ENCODE results near the gene RTN4. TPM values are rescaled to one million over a fixed set of nuclear protein-coding genes. Genes with fewer than 3 reads are reported as not detected.
A peak's percentile ranks its signal among the peaks of the same experiment; 100 is the strongest.
"Not testable (repeated sequence)": the region's sequence is repeated elsewhere in the genome, so short reads cannot be mapped to it uniquely, and the experiment has no call there.

RTN4 gene
- total RNA-seq, 1 donor from 2014 or later = 414 TPM

GRCh38 chr2:54997826-54998225 lies 52.4 kb downstream of the RTN4 start:
- Histone ChIP-seq H3K9ac (ENCODE audit: low read depth in 1 of 3, low read length in 3 of 3) (peak overlapping the region in 2 of 3 donors; percentile 46 to 55), H3K27ac (ENCODE audit: low read depth, low read length) (peak overlapping the region; percentile 81), H3K27me3 (ENCODE audit: control insufficient read depth in 3 of 3, insufficient read depth in 3 of 3, low read length in 3 of 3) (no peaks in the 10 kb centered on the region), H3K36me3 (ENCODE audit: control insufficient read depth in 3 of 3, insufficient read depth in 3 of 3, low read length in 3 of 3) (no peaks in the 10 kb centered on the region), H3K4me1 (ENCODE audit: control insufficient read depth in 3 of 3, insufficient read depth in 3 of 3, low read length in 3 of 3) (peaks cover 13 to 63% (median 14%) of the 10 kb centered on the region in 3 donors), H3K4me3 (ENCODE audit: low read length in 3 of 3) (no peak overlapping the region), H3K9me3 (ENCODE audit: control insufficient read depth in 3 of 3, low read length in 3 of 3) (no peaks in the 10 kb centered on the region)

DNA sequence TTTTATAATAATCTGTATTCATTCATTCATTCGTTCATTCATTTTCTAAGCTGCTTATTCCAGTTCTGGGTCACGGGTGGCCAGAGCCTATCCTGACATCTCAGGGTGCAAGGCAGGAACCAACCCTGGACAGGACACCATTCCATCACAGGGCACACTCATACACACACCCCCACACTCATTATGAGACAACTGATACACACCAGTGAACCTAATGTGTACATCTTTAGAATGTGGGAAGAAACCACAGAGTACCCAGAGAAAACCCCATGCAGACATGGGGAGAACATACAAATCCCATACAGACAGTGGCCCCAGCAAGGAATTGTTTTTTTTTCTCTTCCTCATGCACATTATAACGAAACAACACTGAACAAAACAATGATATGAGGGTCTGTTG lies 54.7 kb downstream of the RTN4 start:
- Histone ChIP-seq H3K27me3 (ENCODE audit: control insufficient read depth in 3 of 3, insufficient read depth in 3 of 3, low read length in 3 of 3) (no peaks in the 10 kb centered on the region), H3K27ac (ENCODE audit: low read depth, low read length) (peak overlapping the region; percentile 81), H3K9me3 (ENCODE audit: control insufficient read depth in 3 of 3, low read length in 3 of 3) (no peaks in the 10 kb centered on the region), H3K9ac (ENCODE audit: low read depth in 1 of 3, low read length in 3 of 3) (no peak overlapping the region), H3K36me3 (ENCODE audit: control insufficient read depth in 3 of 3, insufficient read depth in 3 of 3, low read length in 3 of 3) (no peaks in the 10 kb centered on the region), H3K4me1 (ENCODE audit: control insufficient read depth in 3 of 3, insufficient read depth in 3 of 3, low read length in 3 of 3) (peaks cover 17 to 68% (median 18%) of the 10 kb centered on the region in 3 donors), H3K4me3 (ENCODE audit: low read length in 3 of 3) (no peak overlapping the region)

- not testable (repeated sequence) for H3K27me3 ChIP-seq (ENCODE audit: control insufficient read depth in 3 of 3, insufficient read depth in 3 of 3, low read length in 3 of 3)
- H3K4me1 ChIP-seq (ENCODE audit: control insufficient read depth in 3 of 3, insufficient read depth in 3 of 3, low read length in 3 of 3) = peaks cover 40 to 56% (median 42%) of the 10 kb centered on the region in 3 donors
Measured at GRCh38 chr2:54990694-54991093, 59.6 kb downstream of the RTN4 start.

GRCh38 chr2:54988612-54989011 lies 61.6 kb downstream of the RTN4 start:
- peaks cover 43 to 53% (median 48%) of the 10 kb centered on the region in 3 donors for H3K4me1 ChIP-seq (ENCODE audit: control insufficient read depth in 3 of 3, insufficient read depth in 3 of 3, low read length in 3 of 3)
- no peaks in the 10 kb centered on the region for H3K27me3 ChIP-seq (ENCODE audit: control insufficient read depth in 3 of 3, insufficient read depth in 3 of 3, low read length in 3 of 3)
- no peaks in the 10 kb centered on the region for H3K9me3 ChIP-seq (ENCODE audit: control insufficient read depth in 3 of 3, low read length in 3 of 3)
- H3K36me3 ChIP-seq (ENCODE audit: control insufficient read depth in 3 of 3, insufficient read depth in 3 of 3, low read length in 3 of 3) = peaks cover 3 to 17% (median 4%) of the 10 kb centered on the region in 3 donors
- peak overlapping the region in 1 of 3 donors; percentile 41 for H3K9ac ChIP-seq (ENCODE audit: low read depth in 1 of 3, low read length in 3 of 3)
- H3K27ac ChIP-seq (ENCODE audit: low read depth, low read length) = peak overlapping the region; percentile 82
- H3K4me3 ChIP-seq (ENCODE audit: low read length in 3 of 3) = no peak overlapping the region

More at GRCh38 chr2:54990694-54991093, 59.6 kb downstream of the RTN4 start:
- Histone ChIP-seq H3K27ac (ENCODE audit: low read depth, low read length) (peak overlapping the region; percentile 25), H3K36me3 (ENCODE audit: control insufficient read depth in 3 of 3, insufficient read depth in 3 of 3, low read length in 3 of 3) (peaks cover 0 to 17% (median 4%) of the 10 kb centered on the region in 3 donors)
- not testable (repeated sequence) for H3K9me3 ChIP-seq (ENCODE audit: control insufficient read depth in 3 of 3, low read length in 3 of 3); H3K9ac ChIP-seq (ENCODE audit: low read depth in 1 of 3, low read length in 3 of 3); H3K4me3 ChIP-seq (ENCODE audit: low read length in 3 of 3)

GRCh38 chr2:54986264-54986663 lies 64.0 kb downstream of the RTN4 start:
- peak overlapping the region; percentile 82 for H3K27ac ChIP-seq (ENCODE audit: low read depth, low read length)
- H3K4me1 ChIP-seq (ENCODE audit: control insufficient read depth in 3 of 3, insufficient read depth in 3 of 3, low read length in 3 of 3) = peaks cover 44 to 53% (median 48%) of the 10 kb centered on the region in 3 donors
- peak overlapping the region in 1 of 3 donors; percentile 36 for H3K9ac ChIP-seq (ENCODE audit: low read depth in 1 of 3, low read length in 3 of 3)
- no peaks in the 10 kb centered on the region for H3K9me3 ChIP-seq (ENCODE audit: control insufficient read depth in 3 of 3, low read length in 3 of 3)
- H3K36me3 ChIP-seq (ENCODE audit: control insufficient read depth in 3 of 3, insufficient read depth in 3 of 3, low read length in 3 of 3) = peaks cover 4 to 17% (median 10%) of the 10 kb centered on the region in 3 donors
- no peaks in the 10 kb centered on the region for H3K27me3 ChIP-seq (ENCODE audit: control insufficient read depth in 3 of 3, insufficient read depth in 3 of 3, low read length in 3 of 3)
- no peak overlapping the region for H3K4me3 ChIP-seq (ENCODE audit: low read length in 3 of 3)

DNA sequence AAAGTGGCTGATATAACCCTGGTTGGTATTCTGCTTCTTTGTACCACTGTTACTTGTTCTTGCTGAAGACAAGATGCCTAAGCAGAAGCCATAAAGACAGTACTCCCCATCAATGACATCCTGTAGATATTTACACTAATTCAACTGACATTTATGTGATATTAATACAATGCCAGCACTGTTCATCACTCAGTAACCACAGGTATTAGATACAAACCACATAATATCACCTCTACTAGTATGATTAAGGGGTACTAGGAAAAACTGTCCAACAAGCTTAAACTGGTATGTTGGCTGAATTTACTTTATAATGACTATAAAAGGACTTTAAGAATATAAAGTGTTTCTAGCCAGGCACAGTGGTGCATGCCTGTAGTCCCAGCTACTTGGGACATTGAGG lies 65.8 kb downstream of the RTN4 start:
- Histone ChIP-seq H3K9ac (ENCODE audit: low read depth in 1 of 3, low read length in 3 of 3) (peak overlapping the region in 1 of 3 donors; percentile 57), H3K27me3 (ENCODE audit: control insufficient read depth in 3 of 3, insufficient read depth in 3 of 3, low read length in 3 of 3) (no peaks in the 10 kb centered on the region), H3K4me3 (ENCODE audit: low read length in 3 of 3) (peak overlapping the region in 1 of 3 donors; percentile 45), H3K9me3 (ENCODE audit: control insufficient read depth in 3 of 3, low read length in 3 of 3) (no peaks in the 10 kb centered on the region), H3K4me1 (ENCODE audit: control insufficient read depth in 3 of 3, insufficient read depth in 3 of 3, low read length in 3 of 3) (peaks cover 48 to 60% (median 50%) of the 10 kb centered on the region in 3 donors), H3K36me3 (ENCODE audit: control insufficient read depth in 3 of 3, insufficient read depth in 3 of 3, low read length in 3 of 3) (peaks cover 4 to 17% (median 10%) of the 10 kb centered on the region in 3 donors), H3K27ac (ENCODE audit: low read depth, low read length) (peak overlapping the region; percentile 82)

DNA sequence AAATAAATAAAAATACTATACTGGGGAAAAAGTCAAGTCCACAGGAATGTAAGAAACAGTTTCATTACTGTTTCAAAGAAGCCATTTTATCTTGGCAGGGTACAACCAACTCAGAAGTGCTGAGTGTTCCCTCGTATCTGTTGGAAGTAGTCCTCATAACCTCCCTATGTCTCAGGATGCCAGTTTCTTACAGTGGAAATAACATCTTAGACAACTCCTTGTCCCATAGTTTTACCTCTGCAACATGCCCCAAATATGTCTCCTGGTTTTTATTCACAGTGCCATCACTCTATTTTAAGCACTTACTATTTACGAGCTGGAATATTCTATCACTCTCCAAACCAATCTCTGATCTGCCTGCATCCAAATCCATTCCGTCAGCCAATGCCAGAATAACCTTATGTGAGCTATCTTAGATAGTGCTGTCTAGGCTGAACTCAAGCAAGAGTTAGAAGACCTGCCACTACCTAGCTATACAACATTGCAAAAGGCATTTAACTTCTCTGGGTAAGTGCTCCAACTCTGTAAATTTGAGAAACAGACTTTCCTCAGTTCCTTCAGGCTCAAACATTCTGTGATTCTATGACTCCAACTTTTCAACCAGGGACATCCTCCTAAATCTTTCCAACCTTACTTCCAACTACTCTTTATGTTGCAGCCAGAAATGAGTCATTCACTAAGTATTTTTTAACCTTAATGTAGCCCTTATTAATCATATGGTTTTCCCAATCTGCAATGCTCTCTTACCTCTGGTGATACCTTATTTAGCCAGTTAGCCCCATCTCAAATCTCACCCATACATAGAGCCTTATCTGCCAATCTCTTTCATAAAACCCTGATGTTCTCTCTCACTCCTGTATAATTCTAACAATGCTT lies 66.7 kb downstream of the RTN4 start:
- H3K27me3 ChIP-seq (ENCODE audit: control insufficient read depth in 3 of 3, insufficient read depth in 3 of 3, low read length in 3 of 3) = no peaks in the 10 kb centered on the region
- H3K9ac ChIP-seq (ENCODE audit: low read depth in 1 of 3, low read length in 3 of 3) = peak overlapping the region in 2 of 3 donors; percentile 50 to 57
- no peaks in the 10 kb centered on the region for H3K9me3 ChIP-seq (ENCODE audit: control insufficient read depth in 3 of 3, low read length in 3 of 3)
- H3K36me3 ChIP-seq (ENCODE audit: control insufficient read depth in 3 of 3, insufficient read depth in 3 of 3, low read length in 3 of 3) = peaks cover 4 to 17% (median 10%) of the 10 kb centered on the region in 3 donors
- peak overlapping the region; percentile 82 for H3K27ac ChIP-seq (ENCODE audit: low read depth, low read length)
- peak overlapping the region in 2 of 3 donors; percentile 11 to 52 for H3K4me3 ChIP-seq (ENCODE audit: low read length in 3 of 3)
- H3K4me1 ChIP-seq (ENCODE audit: control insufficient read depth in 3 of 3, insufficient read depth in 3 of 3, low read length in 3 of 3) = peaks cover 45 to 60% (median 47%) of the 10 kb centered on the region in 3 donors

DNA sequence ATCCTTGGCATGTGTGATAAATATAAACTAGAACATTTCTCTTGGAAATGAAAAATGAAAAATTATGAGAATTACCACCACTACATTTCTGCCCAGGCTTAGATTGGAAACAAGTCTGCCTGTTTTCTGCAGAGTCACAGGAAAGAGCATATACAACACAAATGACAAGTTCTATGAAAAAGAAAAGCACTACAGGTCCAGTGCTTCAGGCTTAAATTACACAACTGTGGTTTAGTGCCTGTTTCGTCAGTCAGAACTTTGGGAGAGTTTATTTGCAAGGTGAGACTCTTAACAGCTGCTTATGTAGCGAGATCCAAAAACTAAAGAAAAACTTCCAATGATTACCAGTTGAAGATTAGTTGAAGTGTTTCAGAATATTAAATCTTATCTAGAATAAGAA lies 68.9 kb downstream of the RTN4 start:
- H3K9me3 ChIP-seq (ENCODE audit: control insufficient read depth in 3 of 3, low read length in 3 of 3) = no peaks in the 10 kb centered on the region
- H3K27me3 ChIP-seq (ENCODE audit: control insufficient read depth in 3 of 3, insufficient read depth in 3 of 3, low read length in 3 of 3) = no peaks in the 10 kb centered on the region
- H3K9ac ChIP-seq (ENCODE audit: low read depth in 1 of 3, low read length in 3 of 3) = peak overlapping the region; percentile 35 to 74 (median 68)
- H3K27ac ChIP-seq (ENCODE audit: low read depth, low read length) = peak overlapping the region; percentile 98
- peaks cover 42 to 69% (median 44%) of the 10 kb centered on the region in 3 donors for H3K4me1 ChIP-seq (ENCODE audit: control insufficient read depth in 3 of 3, insufficient read depth in 3 of 3, low read length in 3 of 3)
- peaks cover 3 to 10% (median 6%) of the 10 kb centered on the region in 3 donors for H3K36me3 ChIP-seq (ENCODE audit: control insufficient read depth in 3 of 3, insufficient read depth in 3 of 3, low read length in 3 of 3)
- H3K4me3 ChIP-seq (ENCODE audit: low read length in 3 of 3) = peak overlapping the region; percentile 0 to 48 (median 16)

DNA sequence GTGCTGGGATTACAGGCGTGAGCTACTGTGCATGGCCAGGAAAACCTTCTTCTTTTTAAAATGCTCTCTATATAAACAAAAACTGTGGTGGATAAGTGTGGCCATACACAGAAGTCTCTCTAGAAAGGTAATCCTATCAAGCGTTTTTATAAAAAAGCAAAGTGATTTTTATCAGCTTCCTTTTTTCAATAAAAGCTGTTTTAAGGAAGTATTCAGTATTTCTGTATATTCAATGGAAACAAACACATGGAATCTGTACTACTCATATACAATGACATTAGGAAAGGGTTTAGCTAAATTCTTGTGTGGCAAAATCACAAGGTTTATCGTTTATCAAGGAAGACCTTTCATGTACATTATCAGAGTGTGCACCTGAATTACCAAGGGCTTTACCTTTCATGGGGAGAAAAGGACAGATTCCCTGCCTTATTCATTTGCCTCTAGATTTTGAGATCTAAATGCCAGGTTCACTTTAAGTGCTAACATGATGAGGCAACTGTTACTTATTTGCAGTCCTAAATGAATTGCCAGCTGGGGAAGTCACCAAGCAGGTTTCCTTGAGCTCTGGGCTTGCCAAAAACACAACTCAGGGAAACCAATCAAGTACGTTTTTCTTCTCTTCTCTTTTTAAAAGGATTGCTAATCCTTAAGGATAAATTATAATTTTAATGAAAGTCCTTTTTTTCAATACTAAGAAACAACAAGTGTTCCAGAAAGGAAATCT lies 70.8 kb downstream of the RTN4 start:
- peaks cover 0 to 9% (median 0%) of the 10 kb centered on the region in 3 donors for H3K36me3 ChIP-seq (ENCODE audit: control insufficient read depth in 3 of 3, insufficient read depth in 3 of 3, low read length in 3 of 3)
- H3K9ac ChIP-seq (ENCODE audit: low read depth in 1 of 3, low read length in 3 of 3) = peak overlapping the region in 2 of 3 donors; percentile 68
- peak overlapping the region; percentile 98 for H3K27ac ChIP-seq (ENCODE audit: low read depth, low read length)
- no peaks in the 10 kb centered on the region for H3K27me3 ChIP-seq (ENCODE audit: control insufficient read depth in 3 of 3, insufficient read depth in 3 of 3, low read length in 3 of 3)
- no peak overlapping the region for H3K4me3 ChIP-seq (ENCODE audit: low read length in 3 of 3)
- peaks cover 37 to 75% (median 47%) of the 10 kb centered on the region in 3 donors for H3K4me1 ChIP-seq (ENCODE audit: control insufficient read depth in 3 of 3, insufficient read depth in 3 of 3, low read length in 3 of 3)
- no peaks in the 10 kb centered on the region for H3K9me3 ChIP-seq (ENCODE audit: control insufficient read depth in 3 of 3, low read length in 3 of 3)

Data from skeletal muscle tissue (tissue), 4 donors.